Cardiac muscle cell (in vitro differentiated cells and primary cell): ENCODE results near the gene ZGPAT. TPM values are rescaled to one million over a fixed set of nuclear protein-coding genes. Genes with fewer than 3 reads are reported as not detected.
A peak's percentile ranks its signal among the peaks of the same experiment; 100 is the strongest.

Source experiments
- DNase-seq, 2 donors: peaks; one replicate each; pipeline versions ENCODE4 v3.0.0 to v3.0.0-alpha.2; 2010 to 2017; ENCODE audit warnings: low read depth in 1 of 2, low spot score in 1 of 2
- H3K27ac ChIP-seq: fragments of 200-600 bp; sonication (generic); 2 replicates; pipeline ENCODE4 v1.5.1; 2016
- H3K27me3 ChIP-seq: fragments of 200-600 bp; sonication (generic); 2 replicates; pipeline ENCODE4 v1.6.0; 2016; ENCODE audit warnings: control low read depth
- H3K36me3 ChIP-seq: fragments of 200-600 bp; sonication (generic); 2 replicates; pipeline ENCODE4 v1.5.1; 2016; ENCODE audit warnings: control low read depth
- H3K4me1 ChIP-seq: fragments of 200-600 bp; sonication (generic); 2 replicates; pipeline ENCODE4 v1.8.1; 2017; ENCODE audit warnings: low read depth, mild to moderate bottlenecking, mixed run types
- H3K4me3 ChIP-seq: fragments of 200-600 bp; sonication (generic); 2 replicates; pipeline ENCODE4 v1.5.1; 2016; ENCODE audit warnings: mild to moderate bottlenecking
- H3K9me3 ChIP-seq: fragments of 200-600 bp; sonication (generic); 2 replicates; pipeline ENCODE4 v1.5.1; 2017; ENCODE audit warnings: low read depth, mild to moderate bottlenecking, control low read depth
- polyA plus RNA-seq: library from polyadenylated mRNA; unstranded; fragments of >200 nt; fragmentation: Nextera tagmentation; extraction: Ambion mirVana; gene quantifications from 2 replicates; pipeline ENCODE4 v1.2.1, GENCODE V29; 2016
- total RNA-seq: library from RNA; depleted of rRNA; stranded (reverse); fragments of >200 nt; gene quantifications from 2 replicates; pipeline ENCODE4 v1.2.3, GENCODE V29; 2016
- TF ChIP-seq, protein P1 (sequence below): IDR thresholded peaks from 2 replicates; pipeline ENCODE4 v1.5.1; 2012; ENCODE audit warnings: low read depth, mild to moderate bottlenecking, low read length

Gene ZGPAT
- total and polyA plus RNA-seq, 2 experiments from 2014 or later: 36.3 to 37.5 TPM

DNA sequence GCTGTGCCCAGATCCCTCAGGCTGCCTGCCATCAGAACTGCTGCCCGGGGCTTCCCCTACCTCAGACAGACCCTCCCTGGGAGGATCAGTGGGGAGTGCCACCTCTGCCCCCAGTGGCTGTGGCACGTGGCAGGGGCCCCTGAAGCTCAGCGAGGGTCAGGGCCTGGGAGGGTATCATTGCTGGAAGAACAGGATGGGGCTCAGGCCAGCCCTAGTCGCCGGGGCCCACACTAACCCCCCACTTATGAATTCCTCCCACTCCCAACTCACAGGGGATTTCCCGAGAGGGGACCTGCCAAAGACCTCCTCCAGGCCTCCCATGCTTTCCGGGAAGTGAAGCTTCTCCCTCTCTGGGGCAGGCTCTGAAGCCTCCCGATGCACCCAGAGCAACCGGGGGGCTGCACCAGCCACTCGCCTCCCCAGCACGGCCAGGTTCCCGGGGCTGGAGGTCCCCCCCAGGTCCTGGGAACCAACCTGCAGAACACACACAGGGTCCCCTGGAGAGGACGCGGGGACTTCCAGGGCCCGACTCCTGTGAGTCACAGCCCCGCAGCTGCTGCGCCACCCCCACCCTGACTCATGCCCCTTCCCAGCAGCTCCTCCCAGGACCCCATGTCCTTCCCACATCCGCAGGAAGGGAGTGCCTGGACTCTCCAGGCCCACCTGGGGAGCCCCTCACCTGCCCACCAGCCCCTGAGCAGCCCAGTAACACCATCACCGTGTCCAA, 8.9 kb upstream of the ZGPAT start:
- peak in 1 of 2 donors; percentile 84 for DNase-seq
- no peaks in the 10 kb centered on the region for H3K9me3 ChIP-seq
- H3K27me3 ChIP-seq: no peaks in the 10 kb centered on the region
- H3K36me3 ChIP-seq: no peaks in the 10 kb centered on the region
- no peak overlapping the region for H3K27ac ChIP-seq
- TF ChIP-seq, protein P1, sequence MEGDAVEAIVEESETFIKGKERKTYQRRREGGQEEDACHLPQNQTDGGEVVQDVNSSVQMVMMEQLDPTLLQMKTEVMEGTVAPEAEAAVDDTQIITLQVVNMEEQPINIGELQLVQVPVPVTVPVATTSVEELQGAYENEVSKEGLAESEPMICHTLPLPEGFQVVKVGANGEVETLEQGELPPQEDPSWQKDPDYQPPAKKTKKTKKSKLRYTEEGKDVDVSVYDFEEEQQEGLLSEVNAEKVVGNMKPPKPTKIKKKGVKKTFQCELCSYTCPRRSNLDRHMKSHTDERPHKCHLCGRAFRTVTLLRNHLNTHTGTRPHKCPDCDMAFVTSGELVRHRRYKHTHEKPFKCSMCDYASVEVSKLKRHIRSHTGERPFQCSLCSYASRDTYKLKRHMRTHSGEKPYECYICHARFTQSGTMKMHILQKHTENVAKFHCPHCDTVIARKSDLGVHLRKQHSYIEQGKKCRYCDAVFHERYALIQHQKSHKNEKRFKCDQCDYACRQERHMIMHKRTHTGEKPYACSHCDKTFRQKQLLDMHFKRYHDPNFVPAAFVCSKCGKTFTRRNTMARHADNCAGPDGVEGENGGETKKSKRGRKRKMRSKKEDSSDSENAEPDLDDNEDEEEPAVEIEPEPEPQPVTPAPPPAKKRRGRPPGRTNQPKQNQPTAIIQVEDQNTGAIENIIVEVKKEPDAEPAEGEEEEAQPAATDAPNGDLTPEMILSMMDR: no peak
- H3K4me3 ChIP-seq: no peak overlapping the region
- H3K4me1 ChIP-seq: peaks cover 6% of the 10 kb centered on the region

DNA sequence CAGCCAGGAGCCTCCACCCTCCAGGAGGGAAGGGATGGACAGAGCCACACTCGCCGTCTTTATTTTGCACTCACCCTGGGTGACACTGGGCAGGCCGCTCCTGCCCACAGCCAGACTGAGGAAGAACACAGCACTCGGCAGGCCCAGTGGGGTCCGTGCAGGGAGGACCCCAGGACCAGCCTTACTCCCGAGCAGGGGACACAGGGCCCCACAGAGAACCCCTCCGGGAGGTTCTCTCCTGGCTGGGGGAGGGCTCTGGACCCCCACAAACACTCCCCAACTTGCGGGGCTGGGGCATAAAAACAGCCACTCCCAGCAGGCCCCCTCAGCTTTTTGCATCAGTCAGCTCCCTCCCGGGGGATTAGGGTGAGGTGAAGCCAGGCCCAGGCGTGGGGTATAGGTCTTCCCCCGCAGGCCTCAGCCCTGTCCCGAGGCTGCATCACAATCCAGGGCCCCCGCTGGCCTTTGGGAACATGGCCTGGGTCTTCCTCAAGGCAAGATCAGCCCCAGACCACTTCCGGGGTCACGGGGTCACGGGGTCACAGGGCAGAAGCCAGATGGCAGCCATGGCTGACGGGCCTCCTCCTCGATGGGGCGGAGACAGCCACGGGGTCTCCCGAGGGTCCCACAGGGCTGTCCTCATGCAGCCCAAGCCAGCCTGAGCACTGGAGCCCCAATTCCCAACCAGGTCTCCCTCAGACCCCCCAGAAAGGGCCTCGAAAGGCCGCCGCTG, 8.2 kb upstream of the ZGPAT start:
- no peak for DNase-seq
- H3K27ac ChIP-seq: no peak overlapping the region
- H3K27me3 ChIP-seq: no peaks in the 10 kb centered on the region
- peaks cover 4% of the 10 kb centered on the region for H3K36me3 ChIP-seq
- H3K4me3 ChIP-seq: no peak overlapping the region
- no peaks in the 10 kb centered on the region for H3K9me3 ChIP-seq
- TF ChIP-seq, protein P1: no peak
- H3K4me1 ChIP-seq: peaks cover 6% of the 10 kb centered on the region

DNA sequence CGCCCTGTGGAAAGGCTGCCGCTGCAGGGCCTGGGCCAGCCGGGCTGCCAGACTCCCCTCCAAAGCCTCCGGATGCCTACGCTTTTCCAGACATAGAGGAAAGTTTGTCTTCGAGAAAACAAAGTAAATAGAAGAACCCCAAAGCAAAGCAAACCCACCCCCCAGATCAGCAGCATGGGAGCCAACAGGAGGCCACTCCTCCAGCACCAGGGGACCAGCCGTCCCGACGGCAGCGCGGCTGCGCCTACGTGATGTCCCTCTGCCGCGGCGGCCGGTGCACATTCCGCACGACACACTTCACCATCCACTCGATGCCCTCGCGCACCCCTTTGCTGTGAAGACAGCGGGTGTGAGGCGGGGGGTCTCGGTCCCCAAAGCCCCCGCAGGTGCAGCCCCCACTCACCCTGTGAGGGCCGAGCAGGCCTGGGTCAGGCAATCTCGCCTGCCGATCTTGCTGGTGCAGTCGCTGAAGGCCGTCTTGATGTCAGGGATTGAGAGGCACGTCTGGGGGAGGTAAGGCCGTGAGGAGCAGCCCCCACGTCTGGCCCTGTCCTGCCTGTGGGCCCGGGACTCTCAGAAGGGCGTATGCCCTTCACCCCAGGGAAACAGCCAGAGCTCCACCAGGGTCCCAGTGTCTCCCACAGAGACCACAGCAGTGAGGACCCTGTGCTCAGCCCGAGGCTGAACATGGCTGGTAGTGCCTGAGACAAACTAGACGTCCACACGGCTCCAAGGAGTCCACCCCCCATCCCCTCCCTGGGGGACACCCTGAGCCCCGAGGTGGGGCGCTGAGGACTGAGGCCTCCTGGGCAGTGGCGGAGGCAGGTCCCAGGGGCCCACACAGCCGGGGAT, 7.4 kb upstream of the ZGPAT start:
- no peak for DNase-seq
- H3K36me3 ChIP-seq: peaks cover 10% of the 10 kb centered on the region

DNA sequence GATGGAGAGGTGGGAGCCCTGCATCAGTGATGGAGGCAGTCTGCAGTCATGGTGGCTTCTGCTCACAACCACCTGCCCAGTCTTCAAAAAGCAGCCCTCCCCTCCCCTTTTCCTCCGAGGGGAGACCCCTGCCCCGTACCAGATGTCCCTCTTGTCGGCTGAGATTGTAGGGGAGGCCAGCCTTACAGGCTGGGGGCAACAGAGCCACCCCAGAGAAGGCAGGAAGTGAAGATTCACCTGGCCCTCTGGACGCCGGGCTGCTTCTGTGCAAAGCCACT, 6.8 kb upstream of the ZGPAT start:
- peaks cover 15% of the 10 kb centered on the region for H3K36me3 ChIP-seq
- peaks cover 6% of the 10 kb centered on the region for H3K4me1 ChIP-seq
- DNase-seq: no peak
- no peaks in the 10 kb centered on the region for H3K27me3 ChIP-seq
- H3K9me3 ChIP-seq: no peaks in the 10 kb centered on the region
- no peak overlapping the region for H3K27ac ChIP-seq
- TF ChIP-seq, protein P1: no peak
- no peak overlapping the region for H3K4me3 ChIP-seq

More for the DNA sequence above, 7.4 kb upstream of the ZGPAT start:
- TF ChIP-seq, protein P1: no peak
- peaks cover 6% of the 10 kb centered on the region for H3K4me1 ChIP-seq
- H3K9me3 ChIP-seq: no peaks in the 10 kb centered on the region
- H3K27me3 ChIP-seq: no peaks in the 10 kb centered on the region
- no peak overlapping the region for H3K27ac ChIP-seq
- no peak overlapping the region for H3K4me3 ChIP-seq

DNA sequence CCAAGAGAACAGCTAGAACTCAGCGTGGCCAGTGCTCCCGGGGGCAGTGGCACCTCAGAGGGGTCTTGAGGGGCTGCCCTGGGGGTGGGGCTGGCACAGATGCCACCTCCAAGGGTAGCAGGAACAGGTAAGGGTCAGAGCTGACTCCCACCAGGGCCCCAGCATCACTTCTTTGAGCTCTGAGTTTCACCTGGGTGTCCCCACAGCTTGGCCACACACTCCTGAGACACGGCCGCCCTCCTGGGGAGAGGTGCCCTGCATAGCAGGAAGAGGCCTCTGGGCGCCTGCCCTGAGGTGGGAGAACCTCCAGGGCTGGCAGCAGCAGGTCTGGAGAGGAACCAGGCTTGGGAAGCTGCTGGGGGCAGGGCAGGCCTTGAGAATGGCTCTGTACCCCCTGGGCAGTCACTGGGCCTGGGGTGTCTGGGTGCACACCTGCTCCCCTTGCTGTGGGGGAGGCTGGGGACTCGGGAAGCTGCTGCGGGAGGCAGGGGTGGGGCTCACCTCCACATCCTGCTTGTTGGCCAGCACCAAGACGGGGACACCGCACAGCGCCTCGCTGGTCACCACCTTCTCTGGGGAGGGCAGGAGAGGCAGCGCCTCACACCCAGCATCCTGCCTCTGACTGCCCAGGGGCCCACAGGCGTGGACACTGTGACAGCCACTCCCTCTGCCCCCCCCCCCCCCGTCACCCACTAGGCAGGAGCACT, 6.4 kb upstream of the ZGPAT start:
- Histone ChIP-seq H3K9me3 (no peaks in the 10 kb centered on the region), H3K4me3 (no peak overlapping the region), H3K27ac (no peak overlapping the region), H3K27me3 (no peaks in the 10 kb centered on the region), H3K4me1 (peaks cover 7% of the 10 kb centered on the region), H3K36me3 (peaks cover 18% of the 10 kb centered on the region)
- no peak for DNase-seq
- TF ChIP-seq, protein P1: no peak
